GM12875 (cell line): ENCODE data around the gene NEK10.

Experiments
- H3K4me3 ChIP-seq: one replicate; pipeline ENCODE4 v1.5.1; 2011; ENCODE audit warnings: low read depth, low read length, control low read depth
- TF ChIP-seq, protein P1 (sequence below): IDR thresholded peaks from 2 replicates; pipeline ENCODE4 v1.5.1; 2011; ENCODE audit warnings: low read depth, mild to moderate bottlenecking, control low read depth, inconsistent platforms, low read length, moderate library complexity, borderline replicate concordance; ENCODE audit not compliant: insufficient read depth

The NEK10 gene

DNA sequence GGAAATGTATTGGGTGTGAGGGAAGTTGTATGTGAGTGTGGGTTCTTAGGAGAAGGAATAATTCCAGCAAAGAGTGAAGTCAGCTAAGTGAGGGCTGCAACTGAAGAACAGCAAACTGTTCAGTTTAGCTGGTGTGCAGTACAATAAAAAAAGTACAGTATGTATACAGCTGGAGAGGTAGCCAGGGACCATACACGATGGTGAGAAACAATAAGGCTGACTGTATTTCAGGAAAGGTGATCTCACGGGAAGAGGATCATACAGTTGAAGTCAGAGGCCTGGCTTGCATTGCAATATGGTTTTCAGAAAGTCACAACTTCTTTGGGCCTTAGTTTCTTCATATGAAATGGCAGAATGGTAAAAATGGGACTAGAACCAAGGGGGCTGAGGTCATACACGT is 222.4 kb downstream of the NEK10 start:
- TF ChIP-seq, protein P1, sequence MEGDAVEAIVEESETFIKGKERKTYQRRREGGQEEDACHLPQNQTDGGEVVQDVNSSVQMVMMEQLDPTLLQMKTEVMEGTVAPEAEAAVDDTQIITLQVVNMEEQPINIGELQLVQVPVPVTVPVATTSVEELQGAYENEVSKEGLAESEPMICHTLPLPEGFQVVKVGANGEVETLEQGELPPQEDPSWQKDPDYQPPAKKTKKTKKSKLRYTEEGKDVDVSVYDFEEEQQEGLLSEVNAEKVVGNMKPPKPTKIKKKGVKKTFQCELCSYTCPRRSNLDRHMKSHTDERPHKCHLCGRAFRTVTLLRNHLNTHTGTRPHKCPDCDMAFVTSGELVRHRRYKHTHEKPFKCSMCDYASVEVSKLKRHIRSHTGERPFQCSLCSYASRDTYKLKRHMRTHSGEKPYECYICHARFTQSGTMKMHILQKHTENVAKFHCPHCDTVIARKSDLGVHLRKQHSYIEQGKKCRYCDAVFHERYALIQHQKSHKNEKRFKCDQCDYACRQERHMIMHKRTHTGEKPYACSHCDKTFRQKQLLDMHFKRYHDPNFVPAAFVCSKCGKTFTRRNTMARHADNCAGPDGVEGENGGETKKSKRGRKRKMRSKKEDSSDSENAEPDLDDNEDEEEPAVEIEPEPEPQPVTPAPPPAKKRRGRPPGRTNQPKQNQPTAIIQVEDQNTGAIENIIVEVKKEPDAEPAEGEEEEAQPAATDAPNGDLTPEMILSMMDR = no peak
- H3K4me3 ChIP-seq = no peak overlapping the region

DNA sequence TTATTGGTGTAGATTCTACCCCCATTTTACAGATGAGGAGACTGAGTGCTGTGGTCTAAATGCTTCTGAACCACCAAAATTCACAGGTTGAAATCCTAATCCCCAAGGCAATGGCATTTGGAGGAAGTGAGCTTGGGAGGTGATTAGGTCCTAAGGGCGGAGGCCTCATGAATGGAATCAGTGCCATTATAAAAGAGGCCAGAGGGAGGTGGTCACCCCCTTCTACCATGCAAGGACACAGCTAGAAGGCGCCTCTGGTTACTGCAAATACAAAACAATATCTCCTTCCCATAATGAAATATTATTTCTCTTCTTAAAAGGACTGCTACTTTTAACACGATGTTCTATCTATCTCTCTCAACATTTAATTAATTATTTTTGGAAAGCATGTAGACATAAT is 223.5 kb downstream of the NEK10 start:
- TF ChIP-seq, protein P1 = no peak
- H3K4me3 ChIP-seq = no peak overlapping the region

GRCh38 chr3:27141668-27142067 is 227.5 kb downstream of the NEK10 start:
- TF ChIP-seq, protein P1 = no peak
- H3K4me3 ChIP-seq = no peak overlapping the region

- no peak overlapping the region for H3K4me3 ChIP-seq
- TF ChIP-seq, protein P1 = no peak
Measured at GRCh38 chr3:27138562-27138961, 230.6 kb downstream of the NEK10 start.

GRCh38 chr3:27138005-27138404 is 231.2 kb downstream of the NEK10 start:
- no peak overlapping the region for H3K4me3 ChIP-seq
- TF ChIP-seq, protein P1 = no peak

GRCh38 chr3:27134171-27134796 is 234.9 kb downstream of the NEK10 start:
- no peak overlapping the region for H3K4me3 ChIP-seq
- TF ChIP-seq, protein P1 = peak; percentile 88

GRCh38 chr3:27133060-27133459 is 236.1 kb downstream of the NEK10 start:
- TF ChIP-seq, protein P1 = no peak
- no peak overlapping the region for H3K4me3 ChIP-seq
